Measurements from ENCODE around the gene CDC16.

DNA sequence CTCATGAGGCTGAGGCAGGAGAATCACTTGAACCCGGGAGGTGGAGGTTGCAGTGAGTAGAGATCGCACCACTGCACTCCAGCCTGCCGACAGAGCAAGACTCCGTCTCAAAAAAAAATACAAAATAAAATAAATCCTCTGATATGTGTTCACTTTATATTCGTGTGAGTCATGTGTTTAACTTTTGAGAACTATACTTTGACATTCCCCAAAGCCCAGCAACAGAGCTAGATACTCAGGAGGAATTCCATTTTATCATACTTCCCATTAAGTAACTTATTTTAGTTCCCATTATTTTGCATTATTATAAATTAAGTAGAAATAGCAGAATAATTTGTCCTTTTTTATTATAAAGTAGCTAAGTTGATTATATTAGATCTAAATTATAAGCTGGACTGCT, 76.3 kb downstream of the CDC16 start:
- TF ChIP-seq CTCF (IDR thresholded peaks at IDR 0.05) (no peak), POLR2AphosphoS5 (IDR thresholded peaks at IDR 0.05) (no peak)

All from sigmoid colon (tissue), 4 donors.